HepG2 (cell line): ENCODE data around the gene GRIP1. TPM values are rescaled to one million over a fixed set of nuclear protein-coding genes. Genes with fewer than 3 reads are reported as not detected.

ENCODE experiments used
- ATAC-seq: fragments of 200-7000 bp; cut with Tn5 transposase; 3 replicates; pipeline ENCODE4 v1.9.1; 2020; ENCODE audit warnings: mild to moderate bottlenecking, moderate library complexity
- BruUV-seq: library from RNA; stranded (reverse); fragments of 400-500 nt; replicated peaks from 2 replicates; lab custom pipeline; 2021; lab: Mats Ljungman, UMichigan
- CTCF ChIA-PET: fragments of 300-600 bp; formaldehyde crosslinking; extraction: SDS; loops from one replicate; lab custom pipeline; 2021; ENCODE audit warnings: low total read pairs, inconsistent platforms, low intra/inter-chr PET ratio; lab: Yijun Ruan, JAX
- POLR2A ChIA-PET: fragments of 350-600 bp; sonication (Branson Sonifier 250); formaldehyde crosslinking; loops from one replicate; lab custom pipeline; 2020; ENCODE audit warnings: antibody characterized with exemption, inconsistent platforms; lab: Yijun Ruan, JAX
- DNase-seq: peaks from one replicate; pipeline ENCODE4 v3.0.0-alpha.2; 2015; ENCODE audit warnings: low spot score
- FAIRE-seq: peaks from 3 replicates; lab custom pipeline; 2011; peaks lifted over from hg19 to GRCh38; lab: Jason Lieb, UNC
- H2AFZ ChIP-seq: one replicate; pipeline ENCODE4 v1.6.1; 2011; ENCODE audit warnings: low read length, inconsistent platforms
- H3K27ac ChIP-seq: fragments of 300-600 bp; 3 replicates; pipeline ENCODE4 v1.8.0; 2011; ENCODE audit warnings: mixed run types, mild to moderate bottlenecking, mixed read lengths, low read length, inconsistent platforms; ENCODE audit not compliant: insufficient read depth; ENCODE audit errors: extremely low read length
- H3K27me3 ChIP-seq, 2 experiments: fragments of 200-600 bp in 1 of 2; 2 replicates in 1 of 2; 3 replicates in 1 of 2; pipeline versions ENCODE4 v1.6.0 to v1.8.0; 2011; ENCODE audit warnings: low read length in 2 of 2, mild to moderate bottlenecking in 2 of 2, moderate library complexity in 2 of 2, inconsistent platforms in 1 of 2; ENCODE audit not compliant: insufficient read depth in 2 of 2, control insufficient read depth in 1 of 2
- H3K36me3 ChIP-seq, 2 experiments: fragments of 200-600 bp in 1 of 2; replicated peaks in 1 of 2; 2 replicates in 1 of 2; 3 replicates in 1 of 2; pipeline versions ENCODE4 v1.5.1 to v1.8.0; 2011; ENCODE audit warnings: low read length in 2 of 2, inconsistent platforms in 1 of 2; ENCODE audit not compliant: insufficient read depth in 2 of 2, control insufficient read depth in 1 of 2
- H3K4me1 ChIP-seq: 2 replicates; pipeline ENCODE4 v1.5.1; 2012; ENCODE audit warnings: low read length, inconsistent platforms; ENCODE audit not compliant: insufficient read depth
- H3K4me2 ChIP-seq: 2 replicates; pipeline ENCODE4 v1.6.0; 2011; ENCODE audit warnings: low read depth, low read length, inconsistent platforms
- H3K4me3 ChIP-seq, 3 experiments: fragments of 200-600 bp in 1 of 3; sonication (generic), shearing (Covaris generic) in 1 of 3; replicated peaks in 1 of 3; 2 replicates each; pipeline ENCODE4 v1.5.1; 2011 to 2016; ENCODE audit warnings: low read length in 3 of 3, inconsistent platforms in 2 of 3, low read depth in 2 of 3, mild to moderate bottlenecking in 2 of 3, control low read depth in 1 of 3, mixed read lengths in 1 of 3; ENCODE audit not compliant: insufficient read depth in 1 of 3
- H3K79me2 ChIP-seq: one replicate; pipeline ENCODE4 v1.6.1; 2011; ENCODE audit warnings: low read length, inconsistent platforms; ENCODE audit not compliant: insufficient read depth
- H3K9ac ChIP-seq: 2 replicates; pipeline ENCODE4 v1.6.0; 2011; ENCODE audit warnings: mild to moderate bottlenecking, low read depth, low read length, inconsistent platforms; ENCODE audit not compliant: insufficient read depth
- H3K9me3 ChIP-seq: 2 replicates; pipeline ENCODE4 v1.5.1; 2012; ENCODE audit warnings: mild to moderate bottlenecking, low read length
- H4K20me1 ChIP-seq: 2 replicates; pipeline ENCODE4 v1.6.0; 2011; ENCODE audit warnings: inconsistent platforms, mild to moderate bottlenecking, low read length, moderate library complexity; ENCODE audit not compliant: insufficient read depth
- CEBPG ChIP-seq: IDR thresholded peaks from 2 replicates; pipeline ENCODE4 v1.6.1; 2016
- CREM ChIP-seq, 2 experiments: sonication (generic) in 1 of 2; formaldehyde crosslinking in 1 of 2; IDR thresholded peaks; 2 replicates each; pipeline versions ENCODE4 v1.4.0 to v1.6.1; 2016 to 2020; ENCODE audit warnings: antibody characterized with exemption in 1 of 2, mild to moderate bottlenecking in 1 of 2, missing genetic modification reagents in 1 of 2
- GLI4 ChIP-seq: sonication (generic); formaldehyde crosslinking; IDR thresholded peaks from 2 replicates; pipeline ENCODE4 v1.5.1; 2020; ENCODE audit warnings: missing genetic modification reagents, mild to moderate bottlenecking, moderate library complexity, borderline replicate concordance
- HES4 ChIP-seq: sonication (generic); formaldehyde crosslinking; IDR thresholded peaks from 2 replicates; pipeline ENCODE4 v1.9.0; 2021; ENCODE audit warnings: mild to moderate bottlenecking, missing genetic modification reagents, borderline replicate concordance
- MED8 ChIP-seq: sonication (generic); formaldehyde crosslinking; IDR thresholded peaks from 2 replicates; pipeline ENCODE4 v1.8.1; 2023; ENCODE audit warnings: mild to moderate bottlenecking, missing genetic modification reagents; ENCODE audit not compliant: insufficient replicate concordance
- NFIC ChIP-seq: IDR thresholded peaks from 2 replicates; pipeline ENCODE4 v1.6.1; 2012; ENCODE audit warnings: mild to moderate bottlenecking, low read length, inconsistent platforms
- RFXAP ChIP-seq: sonication (generic); formaldehyde crosslinking; IDR thresholded peaks from 2 replicates; pipeline ENCODE4 v1.4.0; 2020; ENCODE audit warnings: missing genetic modification reagents, borderline replicate concordance
- SMAD3 ChIP-seq: sonication (generic); formaldehyde crosslinking; IDR thresholded peaks from 2 replicates; pipeline ENCODE4 v1.4.0; 2020; ENCODE audit warnings: missing genetic modification reagents
- SNAPC2 ChIP-seq: sonication (generic); formaldehyde crosslinking; IDR thresholded peaks from 2 replicates; pipeline ENCODE4 v1.8.1; 2022; ENCODE audit warnings: mild to moderate bottlenecking, missing genetic modification reagents
- TFDP2 ChIP-seq: sonication (generic); formaldehyde crosslinking; IDR thresholded peaks from 2 replicates; pipeline ENCODE4 v1.4.0; 2020; ENCODE audit warnings: missing genetic modification reagents
- ZFP36L2 ChIP-seq: sonication (generic); formaldehyde crosslinking; IDR thresholded peaks from 2 replicates; pipeline ENCODE4 v1.4.0; 2020; ENCODE audit warnings: missing genetic modification reagents
- ZNF143 ChIP-seq: sonication (generic); formaldehyde crosslinking; IDR thresholded peaks from 2 replicates; pipeline ENCODE4 v1.4.0; 2020; ENCODE audit warnings: missing genetic modification reagents
- ZNF552 ChIP-seq: sonication (generic); formaldehyde crosslinking; IDR thresholded peaks from 2 replicates; pipeline ENCODE4 v1.9.0; 2022; ENCODE audit warnings: missing genetic modification reagents, mild to moderate bottlenecking, borderline replicate concordance
- in situ Hi-C: cut with HindIII; loops from 2 replicates; pipeline ENCODE4 v1.10.0; 2017; ENCODE audit warnings: low pct_unique_long_range_greater_than_20kb; ENCODE audit not compliant: extremely low pct_ligation_motif_present
- intact Hi-C: fragments of 100-400 bp; cut with micrococcal nuclease; formaldehyde crosslinking; loops from one replicate; pipeline ENCODE4 v1.10.0; 2022; ENCODE audit not compliant: unreplicated experiment
- polyA plus RNA-seq, 8 experiments: library from polyadenylated mRNA; depleted of rRNA in 3 of 8; stranded (reverse) in 7 of 8; unstranded in 1 of 8; fragments of >200 nt; fragmentation: Illumina TruSeq in 4 of 8; extraction: Trizol in 4 of 8; gene quantifications; 2 replicates each; pipeline versions ENCODE4 v1.2.1 to v1.2.3, GENCODE V29; 2011 to 2016; ENCODE audit warnings: low read depth in 4 of 8, missing spikeins in 1 of 8, mixed read lengths in 1 of 8; ENCODE audit not compliant: insufficient read depth in 1 of 8
- total RNA-seq, 5 experiments: library from RNA; depleted of rRNA; stranded (reverse); fragments of >200 nt; fragmentation: Illumina TruSeq; extraction: Trizol; gene quantifications; 2 replicates each; pipeline ENCODE4 v1.2.3, GENCODE V29; 2016; ENCODE audit warnings: low read depth in 1 of 5
- TF ChIP-seq, protein P1 (sequence below): sonication (generic); formaldehyde crosslinking; IDR thresholded peaks from 2 replicates; pipeline ENCODE4 v1.5.0; 2020; ENCODE audit warnings: missing genetic modification reagents

GRIP1 gene
- total and polyA plus RNA-seq, 2 of the 13 experiments (the other 11 are each of a cell fraction or from before 2014, with no cell fraction given) = not detected

DNA sequence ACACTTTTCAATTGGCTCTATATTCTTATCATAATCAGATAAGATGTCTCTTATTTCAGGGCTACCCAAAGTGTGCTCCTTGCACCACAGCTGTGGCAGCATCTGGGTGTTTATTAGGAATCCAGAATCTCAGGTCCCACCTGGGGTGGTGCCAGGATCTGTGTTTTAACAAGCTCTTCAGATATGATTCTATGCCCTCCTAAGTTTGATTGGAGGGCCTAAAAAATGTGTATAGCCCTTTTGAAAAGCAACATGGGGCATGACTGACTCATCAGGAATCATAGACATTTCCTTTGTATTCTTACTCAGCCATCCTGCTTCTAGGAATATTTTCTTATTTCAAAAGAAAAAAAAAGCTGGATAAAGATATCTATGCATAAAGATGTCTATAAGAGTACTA, 273.5 kb downstream of the GRIP1 start:
- no TSS peak for BruUV-seq

DNA sequence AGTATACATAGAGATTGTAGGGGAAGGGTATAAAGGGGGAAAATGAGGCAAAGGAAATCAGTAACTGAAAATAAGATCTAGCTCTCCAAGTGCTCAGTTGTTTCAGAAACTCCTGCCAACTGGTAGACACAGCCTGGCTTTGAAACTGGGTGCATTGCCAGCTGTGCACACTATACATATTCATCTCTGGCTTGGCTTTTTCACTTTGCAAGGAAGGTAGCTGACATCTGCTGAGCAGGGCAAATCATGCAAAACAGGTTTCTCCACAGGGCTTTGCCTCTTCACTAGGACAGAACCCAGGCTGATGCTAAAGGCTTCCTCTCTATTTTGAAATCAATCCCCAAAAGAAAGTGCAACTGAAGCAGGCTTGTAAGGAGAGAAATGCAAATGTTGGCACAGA, 275.1 kb downstream of the GRIP1 start:
- Histone ChIP-seq H4K20me1 (no peaks in the 10 kb centered on the region), H3K9ac (no peak overlapping the region), H3K4me2 (no peak overlapping the region), H3K79me2 (no peaks in the 10 kb centered on the region), H3K27me3 (peaks cover 1 to 10% of the 10 kb centered on the region in 2 experiments; a peak in 1 of 5 replicates), H3K9me3 (no peaks in the 10 kb centered on the region), H3K27ac (no peak overlapping the region), H3K4me1 (no peaks in the 10 kb centered on the region), H2AFZ (no peak overlapping the region), H3K36me3 (no peaks in the 10 kb centered on the region), H3K4me3 (no peak overlapping the region)
- ChIA-PET CTCF (no interaction called here), POLR2A (no interaction called here)
- FAIRE-seq (no peak), ATAC-seq (no peak), DNase-seq (no peak)
- no TSS peak for BruUV-seq
- in situ Hi-C loops (loop anchor here (10.0 kb wide), 1 partner anchor 259 kb away; no protein-coding TSS in a partner anchor), intact Hi-C loops (no loop called here)
- no peak for TF ChIP-seq NFIC
- no peak for TF ChIP-seq CEBPG (CRISPR knock-in tag)
- no peak for TF ChIP-seq RFXAP (CRISPR knock-in tag)
- no peak for TF ChIP-seq MED8 (CRISPR knock-in tag)
- TF ChIP-seq ZNF552 = no peak
- TF ChIP-seq GLI4 (CRISPR knock-in tag) = no peak
- no peak for TF ChIP-seq SMAD3 (CRISPR knock-in tag)
- TF ChIP-seq, protein P1, sequence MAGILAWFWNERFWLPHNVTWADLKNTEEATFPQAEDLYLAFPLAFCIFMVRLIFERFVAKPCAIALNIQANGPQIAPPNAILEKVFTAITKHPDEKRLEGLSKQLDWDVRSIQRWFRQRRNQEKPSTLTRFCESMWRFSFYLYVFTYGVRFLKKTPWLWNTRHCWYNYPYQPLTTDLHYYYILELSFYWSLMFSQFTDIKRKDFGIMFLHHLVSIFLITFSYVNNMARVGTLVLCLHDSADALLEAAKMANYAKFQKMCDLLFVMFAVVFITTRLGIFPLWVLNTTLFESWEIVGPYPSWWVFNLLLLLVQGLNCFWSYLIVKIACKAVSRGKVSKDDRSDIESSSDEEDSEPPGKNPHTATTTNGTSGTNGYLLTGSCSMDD (CRISPR knock-in tag) = no peak

More for the DNA sequence above, 273.5 kb downstream of the GRIP1 start:
- no peaks in the 10 kb centered on the region for H3K4me1 ChIP-seq
- no peak overlapping the region for H3K9ac ChIP-seq
- H3K36me3 ChIP-seq = no peaks in the 10 kb centered on the region
- 0 out of 5 replicates have a peak, but pooled peaks cover 0 to 2% of the 10 kb centered on the region in 2 experiments for H3K27me3 ChIP-seq
- no peak overlapping the region for H3K27ac ChIP-seq
- CTCF ChIA-PET = no interaction called here
- H3K9me3 ChIP-seq = no peaks in the 10 kb centered on the region
- no peak overlapping the region for H2AFZ ChIP-seq
- ATAC-seq = no peak
- in situ Hi-C loops = loop anchor here (5.0 to 10.0 kb wide), 2 partner anchors 138 to 261 kb away; no protein-coding TSS in a partner anchor
- no peak for FAIRE-seq
- intact Hi-C loops = no loop called here
- TF ChIP-seq SNAPC2 (CRISPR knock-in tag) (no peak), ZFP36L2 (CRISPR knock-in tag) (no peak), ZNF143 (CRISPR knock-in tag) (no peak), TFDP2 (CRISPR knock-in tag) (no peak), HES4 (CRISPR knock-in tag) (no peak), CREM (IDR thresholded peaks at IDR 0.05) (no peak), CREM (CRISPR knock-in tag; IDR thresholded peaks at IDR 0.05) (no peak)
- H3K4me3 ChIP-seq = no peak overlapping the region
- H3K4me2 ChIP-seq = no peak overlapping the region
- H4K20me1 ChIP-seq = no peaks in the 10 kb centered on the region
- DNase-seq = no peak
- no peaks in the 10 kb centered on the region for H3K79me2 ChIP-seq
- POLR2A ChIA-PET = no interaction called here
